Epithelial cell of esophagus (primary cell): ENCODE measurements around the gene NHEJ1.

Source experiments
- DNase-seq: peaks from one replicate; pipeline ENCODE4 v3.0.0; 2010; ENCODE audit warnings: low read depth
- H3K4me3 ChIP-seq: 2 replicates; pipeline ENCODE4 v1.5.1; 2011; ENCODE audit warnings: mild to moderate bottlenecking, low read length, control low read depth
- TF ChIP-seq, protein P1 (sequence below): IDR thresholded peaks from 2 replicates; pipeline ENCODE4 v1.5.1; 2011; ENCODE audit warnings: low read depth, mild to moderate bottlenecking, low read length, control low read depth, inconsistent platforms; ENCODE audit not compliant: insufficient read depth; ENCODE audit errors: missing control alignments

Gene NHEJ1

DNA sequence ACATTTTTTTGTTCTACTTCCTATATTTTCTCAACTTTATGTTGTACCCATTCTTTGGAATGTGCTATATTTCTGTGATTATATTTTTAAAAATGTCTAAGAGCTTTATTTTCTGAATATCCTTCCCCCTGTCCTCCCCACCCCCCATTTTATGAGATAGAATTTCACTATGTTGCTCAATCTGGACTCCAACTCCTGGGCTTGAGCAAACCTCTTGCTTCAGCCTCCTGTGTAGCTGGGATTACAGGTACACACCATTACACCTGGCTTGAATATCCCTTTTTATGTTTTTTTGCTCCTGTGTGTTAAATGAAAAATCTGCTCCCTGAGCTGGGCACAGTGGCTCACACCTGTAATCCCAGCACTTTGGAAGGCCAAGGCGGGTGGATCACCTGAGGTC, 36.8 kb upstream of the NHEJ1 start:
- no peak for DNase-seq
- TF ChIP-seq, protein P1, sequence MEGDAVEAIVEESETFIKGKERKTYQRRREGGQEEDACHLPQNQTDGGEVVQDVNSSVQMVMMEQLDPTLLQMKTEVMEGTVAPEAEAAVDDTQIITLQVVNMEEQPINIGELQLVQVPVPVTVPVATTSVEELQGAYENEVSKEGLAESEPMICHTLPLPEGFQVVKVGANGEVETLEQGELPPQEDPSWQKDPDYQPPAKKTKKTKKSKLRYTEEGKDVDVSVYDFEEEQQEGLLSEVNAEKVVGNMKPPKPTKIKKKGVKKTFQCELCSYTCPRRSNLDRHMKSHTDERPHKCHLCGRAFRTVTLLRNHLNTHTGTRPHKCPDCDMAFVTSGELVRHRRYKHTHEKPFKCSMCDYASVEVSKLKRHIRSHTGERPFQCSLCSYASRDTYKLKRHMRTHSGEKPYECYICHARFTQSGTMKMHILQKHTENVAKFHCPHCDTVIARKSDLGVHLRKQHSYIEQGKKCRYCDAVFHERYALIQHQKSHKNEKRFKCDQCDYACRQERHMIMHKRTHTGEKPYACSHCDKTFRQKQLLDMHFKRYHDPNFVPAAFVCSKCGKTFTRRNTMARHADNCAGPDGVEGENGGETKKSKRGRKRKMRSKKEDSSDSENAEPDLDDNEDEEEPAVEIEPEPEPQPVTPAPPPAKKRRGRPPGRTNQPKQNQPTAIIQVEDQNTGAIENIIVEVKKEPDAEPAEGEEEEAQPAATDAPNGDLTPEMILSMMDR: no peak
- H3K4me3 ChIP-seq: no peak overlapping the region

DNA sequence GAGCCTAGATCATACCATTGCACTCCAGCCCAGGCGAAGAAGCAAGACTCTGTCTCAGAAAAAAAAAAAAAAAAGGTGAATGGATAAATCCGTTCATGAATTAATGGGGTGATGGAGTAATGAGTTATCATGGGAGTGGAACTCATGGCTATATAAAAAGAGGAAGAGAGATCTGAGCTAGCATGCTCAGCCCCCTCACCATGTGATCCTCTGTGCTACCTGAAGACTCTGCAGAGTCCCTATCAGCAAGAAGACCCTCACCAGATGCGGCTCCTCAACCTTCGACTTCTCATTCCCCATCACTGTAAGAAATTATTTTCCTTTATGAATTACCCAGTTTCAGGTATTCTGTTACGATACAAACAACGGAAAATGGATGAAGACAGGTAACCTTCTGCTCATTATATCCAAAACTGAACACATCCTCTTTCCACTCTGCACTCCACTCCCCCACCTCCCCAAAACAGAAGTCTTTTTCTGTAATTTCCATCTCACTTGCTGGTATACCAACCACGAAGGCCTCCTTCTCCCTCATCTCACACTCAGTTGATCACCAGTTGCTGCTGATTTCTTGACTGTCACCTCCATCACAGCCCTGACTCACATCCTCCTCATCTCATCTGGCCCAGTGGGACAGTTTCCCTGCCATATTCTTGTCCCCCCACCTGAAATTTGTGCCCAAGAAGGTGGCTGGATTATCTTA, 26.3 kb upstream of the NHEJ1 start:
- no peak for DNase-seq
- H3K4me3 ChIP-seq: no peak overlapping the region
- TF ChIP-seq, protein P1: no peak

DNA sequence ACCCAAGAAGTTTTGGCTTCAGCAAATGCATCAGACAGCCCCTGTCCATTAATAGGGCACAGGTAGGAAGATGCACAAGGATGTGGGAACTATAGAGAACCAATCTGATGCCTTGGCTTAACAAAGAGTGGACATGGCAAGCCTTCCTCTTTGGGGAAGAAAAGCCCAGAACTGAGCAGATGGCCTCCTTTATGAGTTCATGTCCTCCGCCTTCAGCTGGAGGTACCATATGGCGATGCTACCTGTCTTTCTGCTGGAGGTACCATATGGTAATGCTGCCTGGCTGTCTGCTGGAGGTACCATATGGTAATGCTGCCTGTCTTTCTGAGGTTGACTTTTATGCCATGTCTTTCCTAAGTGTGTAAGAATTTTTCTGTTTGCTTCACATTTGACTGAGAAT, 23.5 kb upstream of the NHEJ1 start:
- TF ChIP-seq, protein P1: no peak
- no peak for DNase-seq
- H3K4me3 ChIP-seq: no peak overlapping the region

DNA sequence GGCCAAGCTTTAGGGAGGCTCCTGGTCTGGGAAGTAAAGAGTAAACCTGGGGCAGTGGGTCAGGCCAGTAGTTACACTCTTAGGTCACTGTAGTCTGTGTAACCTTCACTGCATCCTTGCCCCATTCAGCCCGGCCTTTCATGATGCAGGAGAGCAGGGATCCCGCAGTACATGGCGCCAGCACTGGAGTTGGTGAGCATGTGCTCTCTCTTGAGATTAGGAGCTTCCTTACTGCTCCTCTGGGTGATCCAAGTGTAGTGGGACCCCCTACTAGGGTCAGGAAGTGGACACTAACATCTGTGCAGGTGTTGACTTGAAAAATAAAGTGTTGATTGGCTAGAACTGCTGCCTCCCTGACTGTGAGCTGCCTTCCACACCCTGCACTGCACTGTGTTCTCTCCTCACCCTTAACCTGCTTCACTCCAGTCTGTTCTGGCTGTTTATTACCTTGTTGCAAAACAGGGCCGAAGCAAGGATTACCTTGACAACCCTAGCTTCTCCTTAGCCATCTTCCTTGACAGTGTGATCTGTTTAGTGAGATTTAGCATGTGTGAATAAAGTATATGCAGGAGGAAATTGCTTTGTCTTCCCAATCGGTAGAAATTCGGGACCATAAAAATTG, 22.6 kb upstream of the NHEJ1 start:
- DNase-seq: no peak
- H3K4me3 ChIP-seq: no peak overlapping the region
- TF ChIP-seq, protein P1: no peak

DNA sequence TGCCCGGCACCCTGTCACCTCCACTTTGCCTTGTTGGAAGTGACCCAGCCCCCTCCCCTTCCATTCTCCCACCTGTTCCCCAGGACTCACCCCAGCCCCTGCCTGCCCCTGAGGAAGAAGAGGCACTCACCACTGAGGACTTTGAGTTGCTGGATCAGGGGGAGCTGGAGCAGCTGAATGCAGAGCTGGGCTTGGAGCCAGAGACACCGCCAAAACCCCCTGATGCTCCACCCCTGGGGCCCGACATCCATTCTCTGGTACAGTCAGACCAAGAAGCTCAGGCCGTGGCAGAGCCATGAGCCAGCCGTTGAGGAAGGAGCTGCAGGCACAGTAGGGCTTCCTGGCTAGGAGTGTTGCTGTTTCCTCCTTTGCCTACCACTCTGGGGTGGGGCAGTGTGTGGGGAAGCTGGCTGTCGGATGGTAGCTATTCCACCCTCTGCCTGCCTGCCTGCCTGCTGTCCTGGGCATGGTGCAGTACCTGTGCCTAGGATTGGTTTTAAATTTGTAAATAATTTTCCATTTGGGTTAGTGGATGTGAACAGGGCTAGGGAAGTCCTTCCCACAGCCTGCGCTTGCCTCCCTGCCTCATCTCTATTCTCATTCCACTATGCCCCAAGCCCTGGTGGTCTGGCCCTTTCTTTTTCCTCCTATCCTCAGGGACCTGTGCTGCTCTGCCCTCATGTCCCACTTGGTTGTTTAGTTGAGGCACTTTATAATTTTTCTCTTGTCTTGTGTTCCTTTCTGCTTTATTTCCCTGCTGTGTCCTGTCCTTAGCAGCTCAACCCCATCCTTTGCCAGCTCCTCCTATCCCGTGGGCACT, 21.9 kb upstream of the NHEJ1 start:
- TF ChIP-seq, protein P1: no peak
- DNase-seq: no peak
- no peak overlapping the region for H3K4me3 ChIP-seq

DNA sequence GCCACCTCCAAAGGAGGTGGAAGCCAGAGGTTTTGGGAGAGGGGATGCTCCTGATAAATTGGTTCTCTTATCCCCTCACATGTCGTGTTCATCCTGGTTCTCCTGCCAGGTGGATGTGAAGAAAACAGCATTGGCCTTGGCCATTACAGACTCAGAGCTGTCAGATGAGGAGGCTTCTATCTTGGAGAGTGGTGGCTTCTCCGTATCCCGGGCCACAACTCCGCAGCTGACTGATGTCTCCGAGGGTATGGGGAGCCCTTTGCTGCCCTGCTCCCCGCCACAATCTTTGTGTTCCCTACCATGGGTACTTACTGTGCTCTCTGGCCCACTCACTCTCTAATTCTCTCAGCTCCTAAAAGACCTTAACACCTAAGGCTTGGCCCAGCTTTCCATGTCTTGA, 20.9 kb upstream of the NHEJ1 start:
- DNase-seq: no peak
- no peak overlapping the region for H3K4me3 ChIP-seq

More for the DNA sequence above, 20.9 kb upstream of the NHEJ1 start:
- TF ChIP-seq, protein P1: no peak
